Measurements from ENCODE around the gene HDHD3. TPM values are rescaled to one million over a fixed set of nuclear protein-coding genes. Genes with fewer than 3 reads are reported as not detected.

The HDHD3 gene
- total RNA-seq, 3 donors from 2014 or later (not counting 1 experiment from before 2014, with no cell fraction given) = 6.1 to 11.8 (median 9.6) TPM

DNA sequence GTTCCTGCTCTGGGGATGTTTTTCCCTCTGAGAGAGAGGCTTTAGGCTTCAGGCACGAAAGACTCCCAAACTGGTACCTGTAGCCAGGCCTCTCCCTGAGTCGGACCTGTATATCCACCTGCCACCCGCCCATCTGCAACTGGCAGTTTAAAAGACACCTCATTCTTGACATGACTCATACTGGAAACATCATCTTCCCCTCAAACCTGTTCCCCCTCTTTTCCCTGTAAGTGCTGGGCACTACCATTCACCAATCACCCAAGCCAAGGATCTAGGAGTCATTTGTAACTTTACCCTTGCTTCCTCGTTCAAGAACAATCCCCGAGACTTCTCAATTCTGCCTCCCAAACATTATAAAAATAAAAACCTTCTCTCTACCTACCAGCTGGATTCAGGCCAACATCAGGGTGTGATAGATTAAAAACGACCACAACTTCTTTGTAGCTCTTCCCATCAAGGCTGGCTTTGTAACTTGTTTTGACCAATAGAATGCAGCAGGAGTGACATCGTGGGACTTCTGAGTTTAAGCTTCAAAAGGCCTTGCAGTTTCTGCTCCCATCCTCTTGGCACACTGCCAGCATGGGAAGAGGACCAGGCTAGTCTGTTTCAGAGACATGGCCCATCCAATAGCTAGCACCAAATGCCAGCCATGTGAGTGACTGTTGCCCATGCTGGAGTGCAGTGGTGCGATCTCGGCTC, 34.9 kb downstream of the HDHD3 start:
- H3K27ac Mint-ChIP-seq = no peak overlapping the region
- 70% methylated on average over 9 of the region's 9 CpGs for WGBS (ENCODE audit: insufficient coverage)
- peak in 1 of 2 donors; percentile 27 for DNase-seq
- TF ChIP-seq, protein P1, sequence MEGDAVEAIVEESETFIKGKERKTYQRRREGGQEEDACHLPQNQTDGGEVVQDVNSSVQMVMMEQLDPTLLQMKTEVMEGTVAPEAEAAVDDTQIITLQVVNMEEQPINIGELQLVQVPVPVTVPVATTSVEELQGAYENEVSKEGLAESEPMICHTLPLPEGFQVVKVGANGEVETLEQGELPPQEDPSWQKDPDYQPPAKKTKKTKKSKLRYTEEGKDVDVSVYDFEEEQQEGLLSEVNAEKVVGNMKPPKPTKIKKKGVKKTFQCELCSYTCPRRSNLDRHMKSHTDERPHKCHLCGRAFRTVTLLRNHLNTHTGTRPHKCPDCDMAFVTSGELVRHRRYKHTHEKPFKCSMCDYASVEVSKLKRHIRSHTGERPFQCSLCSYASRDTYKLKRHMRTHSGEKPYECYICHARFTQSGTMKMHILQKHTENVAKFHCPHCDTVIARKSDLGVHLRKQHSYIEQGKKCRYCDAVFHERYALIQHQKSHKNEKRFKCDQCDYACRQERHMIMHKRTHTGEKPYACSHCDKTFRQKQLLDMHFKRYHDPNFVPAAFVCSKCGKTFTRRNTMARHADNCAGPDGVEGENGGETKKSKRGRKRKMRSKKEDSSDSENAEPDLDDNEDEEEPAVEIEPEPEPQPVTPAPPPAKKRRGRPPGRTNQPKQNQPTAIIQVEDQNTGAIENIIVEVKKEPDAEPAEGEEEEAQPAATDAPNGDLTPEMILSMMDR (IDR thresholded peaks at IDR 0.05) = no peak
- Histone ChIP-seq H3K9me3 (ENCODE audit: control insufficient read depth, insufficient read depth, low read length) (no peaks in the 10 kb centered on the region), H3K27me3 (ENCODE audit: control insufficient read depth, insufficient read depth, low read length) (no peaks in the 10 kb centered on the region), H3K36me3 (ENCODE audit: control insufficient read depth, insufficient read depth, low read length) (no peaks in the 10 kb centered on the region), H3K4me1 (ENCODE audit: control insufficient read depth, insufficient read depth, low read length) (peaks cover 8% of the 10 kb centered on the region), H3K4me3 (ENCODE audit: low read length) (no peak overlapping the region), H3K27ac (ENCODE audit: low read length) (no peak overlapping the region)
- intact Hi-C loops (cut with micrococcal nuclease) = loop anchor here (10.0 kb wide), 1 partner anchor 47 kb away; no protein-coding TSS in a partner anchor
- H3K9me3 Mint-ChIP-seq = no peaks in the 10 kb centered on the region
- no peaks in the 10 kb centered on the region for H3K36me3 Mint-ChIP-seq
- H3K4me1 Mint-ChIP-seq = peaks cover 8 to 13% of the 10 kb centered on the region in 2 donors
- H3K27me3 Mint-ChIP-seq (ENCODE audit: low read depth in 2 of 2) = peaks cover 0 to 5% of the 10 kb centered on the region in 2 donors
- H3K4me3 Mint-ChIP-seq = peak overlapping the region; percentile 68
- no peak for ATAC-seq

DNA sequence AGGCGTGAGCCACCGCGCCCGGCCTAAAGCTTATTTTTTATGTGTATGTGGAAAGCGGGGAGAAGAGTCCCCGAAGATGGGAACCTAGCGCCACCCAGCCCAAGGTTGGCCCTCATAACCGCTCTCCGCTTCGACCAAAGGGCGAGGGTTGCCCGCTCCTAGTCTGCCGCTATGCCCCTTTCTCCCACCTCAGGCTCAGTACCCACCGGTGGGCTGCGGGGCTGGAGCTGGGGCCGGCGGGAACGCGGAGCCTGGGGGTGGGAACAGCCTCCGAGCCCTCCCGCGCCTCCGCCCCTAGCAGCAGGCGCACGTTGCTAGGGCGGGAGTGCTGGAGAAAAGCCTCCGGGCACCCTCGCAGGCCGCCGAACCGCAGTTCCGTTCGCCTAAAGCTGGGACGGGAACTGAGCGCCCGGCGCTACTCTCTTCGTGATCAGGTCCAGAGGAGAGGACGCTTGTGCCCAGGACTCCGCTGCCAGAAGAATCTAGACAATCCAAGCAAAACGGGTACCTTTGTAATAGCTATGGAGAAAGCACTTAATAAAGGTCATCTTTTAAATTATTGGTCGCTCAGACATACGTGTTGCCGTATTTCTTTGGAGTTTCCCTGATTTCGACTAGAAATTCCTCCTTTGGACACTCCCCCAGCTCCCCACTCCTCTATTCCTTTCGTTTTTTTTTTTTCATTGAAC, 36.6 kb downstream of the HDHD3 start, which contains the start of gene WDR31:
WDR31 (minus strand) TSS at position 265 of the 689 bp plus-strand sequence. CDS start 8,253 bp downstream, outside the sequence.
- peaks cover 0 to 5% of the 10 kb centered on the region in 2 donors for H3K27me3 Mint-ChIP-seq (ENCODE audit: low read depth in 2 of 2)
- H3K4me3 Mint-ChIP-seq = peak within 1 kb of the TSS; percentile 87
- TF ChIP-seq, protein P1 (IDR thresholded peaks at IDR 0.05) = no peak
- H3K27ac Mint-ChIP-seq = peak within 1 kb of the TSS; percentile 34 to 75
- H3K27me3 ChIP-seq (ENCODE audit: control insufficient read depth, insufficient read depth, low read length) = no peaks in the 10 kb centered on the region
- H3K36me3 ChIP-seq (ENCODE audit: control insufficient read depth, insufficient read depth, low read length) = no peaks in the 10 kb centered on the region
- H3K4me3 ChIP-seq (ENCODE audit: low read length) = peak within 1 kb of the TSS; percentile 69
- DNase-seq (peak; percentile 66 to 87), ATAC-seq (peak; percentile 91 to 99 (median 93))
- H3K9me3 ChIP-seq (ENCODE audit: control insufficient read depth, insufficient read depth, low read length) = no peaks in the 10 kb centered on the region
- no peak within 1 kb of the TSS for H3K27ac ChIP-seq (ENCODE audit: low read length)
- H3K9me3 Mint-ChIP-seq = no peaks in the 10 kb centered on the region
- peaks cover 8 to 13% of the 10 kb centered on the region in 2 donors for H3K4me1 Mint-ChIP-seq
- peaks cover 8% of the 10 kb centered on the region for H3K4me1 ChIP-seq (ENCODE audit: control insufficient read depth, insufficient read depth, low read length)
- no peaks in the 10 kb centered on the region for H3K36me3 Mint-ChIP-seq
- under 1% methylated on average over 46 of the region's 46 CpGs for WGBS (ENCODE audit: insufficient coverage)
- intact Hi-C loops (cut with micrococcal nuclease) = loop anchor here (10.0 kb wide), 1 partner anchor 45 kb away; no protein-coding TSS in a partner anchor

DNA sequence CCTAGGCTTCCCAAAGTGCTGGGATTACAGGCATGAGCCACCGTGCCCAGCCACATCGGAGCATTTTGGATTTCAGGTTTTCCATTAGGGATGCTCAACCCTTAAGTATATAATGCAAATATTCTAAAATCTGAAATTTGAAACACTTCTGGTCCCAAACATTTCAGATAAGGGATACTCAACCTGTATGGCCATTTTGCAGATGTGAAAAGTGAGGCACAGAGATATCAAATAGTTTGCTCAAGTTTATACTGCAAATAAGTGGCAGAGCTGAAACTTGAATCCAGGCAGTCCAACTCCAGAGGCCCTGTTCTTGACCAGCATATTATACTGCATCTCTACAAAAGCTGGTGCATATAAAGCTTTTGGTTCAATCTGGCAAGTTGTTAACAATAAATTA, 39.1 kb downstream of the HDHD3 start:
- peaks cover 8 to 13% of the 10 kb centered on the region in 2 donors for H3K4me1 Mint-ChIP-seq
- no peak overlapping the region for H3K27ac Mint-ChIP-seq
- H3K27me3 Mint-ChIP-seq (ENCODE audit: low read depth in 2 of 2) = peaks cover 0 to 5% of the 10 kb centered on the region in 2 donors
- WGBS (ENCODE audit: insufficient coverage) = 100% methylated on average over 2 of the region's 2 CpGs
- no peaks in the 10 kb centered on the region for H3K36me3 Mint-ChIP-seq
- intact Hi-C loops (cut with micrococcal nuclease) = no loop called here
- no peak for DNase-seq
- TF ChIP-seq, protein P1 (IDR thresholded peaks at IDR 0.05) = no peak
- Histone ChIP-seq H3K27me3 (ENCODE audit: control insufficient read depth, insufficient read depth, low read length) (no peaks in the 10 kb centered on the region), H3K27ac (ENCODE audit: low read length) (no peak overlapping the region), H3K9me3 (ENCODE audit: control insufficient read depth, insufficient read depth, low read length) (no peaks in the 10 kb centered on the region), H3K4me3 (ENCODE audit: low read length) (no peak overlapping the region), H3K36me3 (ENCODE audit: control insufficient read depth, insufficient read depth, low read length) (no peaks in the 10 kb centered on the region), H3K4me1 (ENCODE audit: control insufficient read depth, insufficient read depth, low read length) (peaks cover 8% of the 10 kb centered on the region)
- no peak for ATAC-seq
- peak overlapping the region; percentile 45 for H3K4me3 Mint-ChIP-seq
- no peaks in the 10 kb centered on the region for H3K9me3 Mint-ChIP-seq

All from natural killer cell (primary cell).